Activated CD4-positive, CD25-positive, alpha-beta regulatory T cell (primary cell): ENCODE results near the gene GALNT12.

Experiments used
- DNase-seq, 4 experiments: peaks; one replicate each; lab custom pipeline; 2025; lab: John Stamatoyannopoulos, UW

Gene GALNT12

GRCh38 chr9:98861781-98862504, 54.5 kb downstream of the GALNT12 start:
- DNase-seq = no peak

- DNase-seq = no peak
Observed at GRCh38 chr9:98862936-98863335, 55.5 kb downstream of the GALNT12 start.

- DNase-seq = no peak
Observed at GRCh38 chr9:98864281-98865174, 57.1 kb downstream of the GALNT12 start.

- DNase-seq = no peak
Observed at GRCh38 chr9:98865284-98865875, 57.9 kb downstream of the GALNT12 start.

- DNase-seq = no peak
Observed at GRCh38 chr9:98866435-98867102, 59.1 kb downstream of the GALNT12 start.

GRCh38 chr9:98867103-98867428, 59.6 kb downstream of the GALNT12 start:
- DNase-seq = no peak

- DNase-seq = no peak
Observed at GRCh38 chr9:98867429-98868168, 60.1 kb downstream of the GALNT12 start.

GRCh38 chr9:98869078-98869745, 61.7 kb downstream of the GALNT12 start:
- DNase-seq = no peak

- no peak for DNase-seq
Observed at GRCh38 chr9:98869866-98870265, 62.4 kb downstream of the GALNT12 start.

GRCh38 chr9:98870782-98871557, 63.5 kb downstream of the GALNT12 start:
- no peak for DNase-seq

GRCh38 chr9:98871558-98872065, 64.1 kb downstream of the GALNT12 start:
- no peak for DNase-seq

- DNase-seq = no peak
Observed at GRCh38 chr9:98873526-98873925, 66.1 kb downstream of the GALNT12 start.

- no peak for DNase-seq
Observed at GRCh38 chr9:98873951-98874371, 66.5 kb downstream of the GALNT12 start.

GRCh38 chr9:98874721-98875255, 67.3 kb downstream of the GALNT12 start:
- no peak for DNase-seq

- DNase-seq = no peak
Observed at GRCh38 chr9:98875536-98875935, 68.1 kb downstream of the GALNT12 start.

- no peak for DNase-seq
Observed at GRCh38 chr9:98877311-98877710, 69.8 kb downstream of the GALNT12 start.

GRCh38 chr9:98879094-98879962, 71.9 kb downstream of the GALNT12 start:
- DNase-seq = no peak

GRCh38 chr9:98879963-98880310, 72.5 kb downstream of the GALNT12 start:
- no peak for DNase-seq
